Stimulated activated CD8-positive, alpha-beta memory T cell treated with anti-CD3 and anti-CD28 coated beads, Interleukin-4, amount 100 ng/mL, for 48 hours (primary cell): Measurements from ENCODE around the gene FOXP2.
"Not testable (repeated sequence)": the region's sequence is repeated elsewhere in the genome, so short reads cannot be mapped to it uniquely, and the experiment has no call there.

Experiments
- DNase-seq: peaks from one replicate; pipeline ENCODE4 v3.0.0-alpha.2; 2020

The FOXP2 gene

GRCh38 chr7:114606100-114606499 lies 191.5 kb downstream of the FOXP2 start:
- DNase-seq: no peak

- DNase-seq: not testable (repeated sequence)
Observed at GRCh38 chr7:114608822-114609221, 194.2 kb downstream of the FOXP2 start.

- no peak for DNase-seq
Observed at GRCh38 chr7:114620208-114620607, 205.6 kb downstream of the FOXP2 start.

DNA sequence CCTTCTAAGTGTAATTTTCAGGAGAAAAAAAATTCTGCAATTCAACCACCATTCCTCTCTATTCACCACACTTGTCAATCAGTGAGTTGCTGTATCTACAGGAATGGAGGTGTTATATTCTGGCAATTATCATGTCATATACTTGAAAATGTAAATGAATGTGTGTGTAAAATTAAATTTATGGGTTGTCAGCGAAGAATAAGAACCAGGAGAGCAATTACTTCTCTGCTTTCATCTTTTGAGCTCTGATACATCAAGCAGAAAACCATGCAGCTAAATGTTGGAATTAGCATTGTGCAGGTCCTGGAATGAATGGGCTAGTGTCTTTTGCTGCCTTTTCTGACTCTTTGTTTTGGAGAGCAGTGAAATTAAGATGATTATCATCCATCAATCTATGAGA lies 207.6 kb downstream of the FOXP2 start:
- DNase-seq: no peak

- DNase-seq: no peak
Observed at GRCh38 chr7:114623146-114623545, 208.5 kb downstream of the FOXP2 start.

DNA sequence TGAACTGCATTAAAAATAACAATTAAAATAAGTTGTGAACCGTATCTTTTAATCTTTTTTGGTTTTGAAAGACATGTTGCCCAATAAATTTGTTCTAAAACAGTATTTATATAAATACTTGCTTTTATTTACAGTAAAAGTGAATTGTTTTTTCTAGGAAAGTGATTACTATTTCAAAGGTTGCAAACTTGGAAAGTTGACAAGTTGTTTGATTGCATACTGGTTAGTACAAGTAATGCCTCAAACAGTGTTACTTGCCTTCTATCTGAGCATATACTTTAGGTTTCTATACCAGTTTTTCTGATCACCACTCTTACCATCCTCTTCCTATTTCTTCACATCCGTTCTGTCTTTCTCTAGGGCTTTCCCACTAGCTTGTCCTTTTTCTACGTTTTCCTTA lies 212.6 kb downstream of the FOXP2 start:
- no peak for DNase-seq

DNA sequence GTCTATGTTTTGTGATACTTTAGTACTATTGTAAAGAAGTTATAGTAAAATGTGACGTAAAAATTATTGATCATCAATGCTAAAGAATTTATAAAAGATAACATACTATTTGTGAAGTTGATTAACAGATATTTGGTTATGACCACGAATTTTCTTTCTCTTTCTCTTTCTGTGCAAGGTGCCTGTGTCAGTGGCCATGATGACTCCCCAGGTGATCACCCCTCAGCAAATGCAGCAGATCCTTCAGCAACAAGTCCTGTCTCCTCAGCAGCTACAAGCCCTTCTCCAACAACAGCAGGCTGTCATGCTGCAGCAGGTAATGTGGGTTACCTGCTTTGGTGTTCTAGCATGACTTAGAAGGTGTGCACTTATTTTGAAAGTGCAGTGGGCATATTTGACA lies 213.7 kb downstream of the FOXP2 start:
- no peak for DNase-seq

DNA sequence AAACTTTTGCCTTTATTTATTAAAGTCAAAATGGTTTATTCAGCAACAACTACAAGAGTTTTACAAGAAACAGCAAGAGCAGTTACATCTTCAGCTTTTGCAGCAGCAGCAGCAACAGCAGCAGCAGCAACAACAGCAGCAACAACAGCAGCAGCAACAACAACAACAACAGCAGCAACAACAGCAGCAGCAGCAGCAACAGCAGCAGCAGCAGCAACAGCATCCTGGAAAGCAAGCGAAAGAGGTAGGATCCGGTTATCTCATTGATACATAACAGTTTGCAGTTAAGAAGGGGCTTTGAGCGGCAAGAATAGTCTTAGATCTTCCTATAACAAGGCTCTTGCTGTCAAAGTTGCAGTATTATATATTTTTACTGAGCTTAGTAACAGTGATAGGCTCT lies 215.1 kb downstream of the FOXP2 start:
- DNase-seq: no peak

DNA sequence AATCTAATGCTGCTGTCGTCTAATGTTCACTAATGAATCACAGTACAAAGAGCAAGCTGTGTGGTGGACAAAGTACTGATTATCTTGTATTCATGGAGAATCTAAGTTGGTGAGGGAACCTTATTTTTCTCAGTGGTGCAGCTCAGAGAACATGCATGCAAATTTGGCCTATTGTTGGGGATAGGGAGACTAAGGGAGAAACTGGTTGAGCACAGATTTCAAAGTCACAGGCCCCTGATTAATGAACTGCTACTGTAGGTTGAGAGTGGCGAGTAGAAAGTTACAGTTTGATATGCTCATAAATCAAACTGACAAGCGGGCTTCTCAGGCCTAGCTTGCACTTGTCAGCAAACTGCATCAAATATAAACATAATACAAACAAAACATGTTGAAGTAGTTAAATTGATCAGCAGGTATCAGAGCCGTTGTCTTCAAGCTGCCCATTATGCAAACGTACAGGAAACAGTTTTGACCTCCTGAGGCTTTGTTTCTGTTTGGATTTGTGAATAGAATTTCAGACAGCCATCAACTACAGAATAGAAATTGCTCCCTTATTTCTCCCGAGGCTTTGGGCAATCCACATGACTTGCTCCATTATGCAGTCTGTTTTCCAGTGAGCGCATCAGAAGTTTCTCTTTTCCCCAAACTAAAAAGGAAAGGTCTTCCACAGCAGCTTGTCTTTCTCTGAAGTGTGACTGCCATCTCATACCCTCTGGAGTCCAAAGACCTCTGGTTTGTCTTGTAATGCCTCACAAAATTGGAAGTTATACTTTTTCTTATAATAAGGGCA lies 215.8 kb downstream of the FOXP2 start:
- no peak for DNase-seq

DNA sequence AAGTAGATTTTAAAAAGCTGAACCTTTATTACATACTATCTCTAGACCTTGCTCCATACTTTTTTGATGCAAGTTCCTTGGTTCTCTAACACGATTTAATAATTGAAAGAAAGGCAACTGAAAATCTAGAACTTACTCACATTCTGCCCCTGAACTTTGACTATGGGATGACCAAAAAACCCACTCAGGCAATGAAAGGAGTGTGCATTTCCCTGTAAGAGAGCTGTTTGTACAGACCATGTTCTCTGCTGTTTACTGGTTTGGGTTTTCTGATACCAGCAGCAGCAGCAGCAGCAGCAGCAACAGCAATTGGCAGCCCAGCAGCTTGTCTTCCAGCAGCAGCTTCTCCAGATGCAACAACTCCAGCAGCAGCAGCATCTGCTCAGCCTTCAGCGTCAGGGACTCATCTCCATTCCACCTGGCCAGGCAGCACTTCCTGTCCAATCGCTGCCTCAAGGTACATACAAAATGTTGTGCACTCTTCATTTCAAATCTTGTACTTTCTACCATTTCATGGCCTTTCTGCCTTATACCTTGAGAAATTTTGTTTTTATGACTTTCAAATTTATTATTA lies 216.7 kb downstream of the FOXP2 start:
- no peak for DNase-seq

- DNase-seq: no peak
Observed at GRCh38 chr7:114639451-114639850, 224.8 kb downstream of the FOXP2 start.

DNA sequence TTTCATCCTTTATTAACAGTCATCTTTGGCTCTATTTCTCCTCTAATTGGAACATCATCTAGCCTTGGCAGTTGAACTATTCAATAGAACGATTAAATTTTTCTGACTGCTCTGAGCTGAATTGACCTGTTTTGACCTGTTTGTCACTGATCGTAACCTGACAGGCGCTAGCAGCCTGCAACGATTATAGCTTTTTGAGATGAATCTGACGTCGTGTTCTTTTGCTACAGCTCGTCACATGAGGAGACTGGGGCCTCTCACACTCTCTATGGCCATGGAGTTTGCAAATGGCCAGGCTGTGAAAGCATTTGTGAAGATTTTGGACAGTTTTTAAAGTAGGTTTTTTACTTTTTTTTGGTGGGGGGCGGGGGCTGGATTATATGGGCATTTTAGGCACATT lies 229.8 kb downstream of the FOXP2 start:
- no peak for DNase-seq

DNA sequence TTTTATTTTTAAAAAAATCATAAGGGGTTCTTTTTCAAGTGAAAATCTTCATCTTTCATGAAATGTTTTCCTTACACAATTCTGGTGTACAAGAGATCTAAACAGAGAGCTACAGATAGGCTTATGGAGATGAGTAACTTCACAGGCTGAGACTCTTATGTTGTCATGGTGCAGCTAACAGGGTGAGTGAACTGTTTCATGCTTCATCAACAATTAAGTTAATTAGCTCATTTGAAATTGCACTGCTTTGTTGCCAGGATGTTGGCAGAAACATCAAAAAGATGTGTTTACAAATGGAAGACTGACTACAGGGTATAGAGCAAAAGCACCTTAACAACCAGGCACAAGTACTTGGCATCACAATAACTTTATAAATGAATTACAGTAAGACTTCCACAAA lies 230.8 kb downstream of the FOXP2 start:
- no peak for DNase-seq

- no peak for DNase-seq
Observed at GRCh38 chr7:114647518-114647917, 232.9 kb downstream of the FOXP2 start.

- DNase-seq: no peak
Observed at GRCh38 chr7:114648117-114648516, 233.5 kb downstream of the FOXP2 start.

DNA sequence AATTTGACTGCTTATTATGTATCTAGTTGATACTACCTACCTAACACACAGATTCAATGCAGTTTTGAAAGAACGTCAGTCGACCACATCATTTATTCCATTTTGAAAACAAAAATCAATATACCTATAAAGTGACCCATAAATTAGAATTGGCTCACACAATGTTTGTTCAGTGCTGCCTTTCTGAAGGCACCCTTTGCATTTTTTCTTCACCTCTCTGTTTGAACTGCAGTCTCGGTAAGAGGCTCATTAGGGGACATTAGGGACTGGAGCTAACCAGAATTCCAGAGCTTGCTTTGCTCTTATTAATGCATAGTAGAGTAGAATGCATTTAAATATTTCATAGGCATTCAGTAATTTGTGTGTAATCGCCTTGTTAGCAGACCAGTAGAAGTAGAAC lies 234.1 kb downstream of the FOXP2 start:
- no peak for DNase-seq

DNA sequence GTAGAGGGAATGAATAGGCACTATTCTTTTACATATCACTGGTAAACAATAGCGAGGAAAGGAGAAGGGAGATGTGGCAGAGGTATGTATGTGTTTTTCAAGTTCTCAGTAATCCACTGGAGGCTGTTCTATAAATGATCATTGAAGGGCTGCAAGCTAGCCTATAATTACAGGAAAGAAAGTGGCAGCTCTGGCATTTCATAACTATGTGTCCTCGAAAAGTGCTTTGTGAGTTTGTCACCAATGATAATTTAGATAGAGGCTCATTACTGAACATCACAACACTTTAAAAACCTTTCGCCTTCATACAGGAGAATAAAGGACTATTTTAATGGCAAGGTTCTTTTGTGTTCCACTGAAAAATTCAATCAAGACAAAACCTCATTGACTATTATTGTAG lies 235.1 kb downstream of the FOXP2 start:
- DNase-seq: no peak

GRCh38 chr7:114650491-114650890 lies 235.9 kb downstream of the FOXP2 start:
- DNase-seq: no peak

DNA sequence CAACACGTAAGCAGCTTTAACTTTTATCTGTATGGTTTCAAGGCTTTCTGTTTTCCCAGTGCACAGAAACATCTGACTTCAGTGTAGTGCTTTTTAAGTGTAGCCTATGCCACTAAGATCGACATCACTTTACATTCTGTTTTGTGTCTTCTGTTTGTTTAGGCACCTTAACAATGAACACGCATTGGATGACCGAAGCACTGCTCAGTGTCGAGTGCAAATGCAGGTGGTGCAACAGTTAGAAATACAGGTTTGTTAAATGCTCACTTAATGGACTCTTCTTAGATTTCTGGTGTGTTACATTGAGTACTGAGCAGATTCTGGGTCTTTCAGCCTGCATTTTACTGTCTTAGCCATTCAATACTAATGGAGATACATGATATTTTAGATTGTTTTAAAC lies 237.4 kb downstream of the FOXP2 start:
- DNase-seq: no peak

DNA sequence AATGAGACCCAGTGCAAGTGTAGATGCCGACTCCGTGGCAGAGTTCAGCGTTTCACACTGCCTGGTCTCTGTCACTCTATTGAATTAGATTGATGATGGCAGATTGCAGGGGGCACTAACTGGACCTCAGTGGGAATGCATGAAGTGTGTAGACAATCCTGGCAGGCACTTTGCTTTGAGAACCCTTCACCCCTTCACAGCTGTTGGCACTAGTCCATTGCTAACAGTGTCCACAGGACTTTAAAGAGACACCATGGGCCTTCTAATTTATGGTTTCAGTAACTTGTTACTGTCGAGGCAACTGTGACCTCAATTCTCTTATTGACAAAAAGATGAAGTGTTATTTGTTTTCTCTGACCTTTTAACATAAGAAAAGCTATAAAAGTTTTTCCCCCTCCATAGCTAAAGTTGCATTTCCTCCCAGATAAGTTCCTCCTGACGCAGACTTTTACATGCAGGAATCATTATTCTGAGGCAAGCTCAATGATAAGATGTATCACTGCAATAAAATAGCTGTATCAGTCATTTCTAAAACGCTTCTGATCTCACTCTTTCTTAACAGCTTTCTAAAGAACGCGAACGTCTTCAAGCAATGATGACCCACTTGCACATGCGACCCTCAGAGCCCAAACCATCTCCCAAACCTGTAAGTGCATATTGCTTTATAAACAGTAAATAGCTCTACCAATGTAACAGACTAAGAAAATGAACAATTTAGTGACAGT lies 238.9 kb downstream of the FOXP2 start:
- no peak for DNase-seq

GRCh38 chr7:114656466-114656865 lies 241.9 kb downstream of the FOXP2 start:
- no peak for DNase-seq

- no peak for DNase-seq
Observed at GRCh38 chr7:114657279-114657678, 242.7 kb downstream of the FOXP2 start.

- no peak for DNase-seq
Observed at GRCh38 chr7:114658216-114658615, 243.6 kb downstream of the FOXP2 start.

GRCh38 chr7:114659409-114660125 lies 245.0 kb downstream of the FOXP2 start:
- no peak for DNase-seq
